Fibroblast of skin of left quadriceps (primary cell): ENCODE data around the gene GFPT2.
"Not testable (repeated sequence)": the region's sequence is repeated elsewhere in the genome, so short reads cannot be mapped to it uniquely, and the experiment has no call there.

Experiments used
- DNase-seq, 2 experiments: peaks; one replicate each; pipeline ENCODE4 v3.0.0-alpha.2; 2013; ENCODE audit warnings: low read depth in 2 of 2

The GFPT2 gene

DNA sequence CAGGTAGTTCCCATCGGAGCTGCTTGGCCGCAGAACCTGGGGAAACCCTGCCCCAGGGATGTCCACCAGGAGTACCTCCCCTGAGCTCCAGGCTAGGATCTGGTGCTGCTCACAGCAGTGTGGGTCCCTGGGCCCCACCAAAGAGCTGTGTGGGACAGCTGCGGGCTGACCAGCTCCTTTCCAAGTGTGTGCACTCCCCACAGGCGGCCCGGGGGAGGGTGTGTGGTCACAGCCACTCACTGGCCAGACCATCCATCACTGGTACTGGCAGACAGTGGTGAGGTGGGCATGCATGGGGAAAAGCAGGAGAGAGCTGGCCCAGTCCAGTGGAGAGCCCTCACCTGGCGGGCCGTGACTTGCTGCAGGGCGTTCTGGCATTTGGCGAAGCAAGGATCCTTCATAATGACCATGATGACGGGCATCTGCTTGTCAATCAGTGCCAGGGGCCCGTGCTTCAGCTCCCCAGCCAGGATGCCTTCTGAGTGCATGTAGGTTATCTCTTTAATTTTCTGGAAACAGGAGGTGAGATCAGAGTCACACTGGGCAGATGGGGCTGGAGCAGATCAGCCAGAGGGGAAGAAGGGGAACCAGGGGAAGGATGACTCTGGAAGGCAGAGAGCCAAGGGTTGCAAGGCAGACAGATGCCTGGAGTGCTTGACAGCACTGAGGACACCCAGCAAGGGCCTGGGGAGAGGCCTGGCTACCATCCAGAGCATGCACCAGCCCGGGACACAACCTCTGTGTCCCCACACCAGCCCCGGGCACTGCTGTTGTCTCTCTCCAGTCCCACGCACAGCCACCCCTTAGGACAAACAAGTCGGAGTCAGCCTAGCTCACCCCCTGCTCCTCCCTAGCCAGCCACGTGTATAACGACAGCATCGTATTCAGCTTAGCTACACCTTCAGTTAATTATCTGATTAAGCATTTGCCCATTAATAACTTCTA lies 48.4 kb downstream of the GFPT2 start:
- no peak for DNase-seq

DNA sequence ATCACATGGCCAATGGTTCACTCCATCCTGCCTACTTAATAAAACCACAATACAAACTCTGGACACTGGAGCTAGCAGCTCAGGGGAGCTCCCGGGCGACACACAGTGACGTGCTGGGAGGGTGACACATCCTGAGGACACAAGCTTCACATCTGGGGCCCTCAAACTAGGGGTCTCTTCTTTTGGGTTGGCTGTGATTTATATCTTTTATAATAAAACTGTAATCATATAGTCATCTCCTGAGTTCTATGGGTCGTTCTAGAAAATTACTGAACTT lies 49.2 kb downstream of the GFPT2 start:
- DNase-seq, result no peak

DNA sequence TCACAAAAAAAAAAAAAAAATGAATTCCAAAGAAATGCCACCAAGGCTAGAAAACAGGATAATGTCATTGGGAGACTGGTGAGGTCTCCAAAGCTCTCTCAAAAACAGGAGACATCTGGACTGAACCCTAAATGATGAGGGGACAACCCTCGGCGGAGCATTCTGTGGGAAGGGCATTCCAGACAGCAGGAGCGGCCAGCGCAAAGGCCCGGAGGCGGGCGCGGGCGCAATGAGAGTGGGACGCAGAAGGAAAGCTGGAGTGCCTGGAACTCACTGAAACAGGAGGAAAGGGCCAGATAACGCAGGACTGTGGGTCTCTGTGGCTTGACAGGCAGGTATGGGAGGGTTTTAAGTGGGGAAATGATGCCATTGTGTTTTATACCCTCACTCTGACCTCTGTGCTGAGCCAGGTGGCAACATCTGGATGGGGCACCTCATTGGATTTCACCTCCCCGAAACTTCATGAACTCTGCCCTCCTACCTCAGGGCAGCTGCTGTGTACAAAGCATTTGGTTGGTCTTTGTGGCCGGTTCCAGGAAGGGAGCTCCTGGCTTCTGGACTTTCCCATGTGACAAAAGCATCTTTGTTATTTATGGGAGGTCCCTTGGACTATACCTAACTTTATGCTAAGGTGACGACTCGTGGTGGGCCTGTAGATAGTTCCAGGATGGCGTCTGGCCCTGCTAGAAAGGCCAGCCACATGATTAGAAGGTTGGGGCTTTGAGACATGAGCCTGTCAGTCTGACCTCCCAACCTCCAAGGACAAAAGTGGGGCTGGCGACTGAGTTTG lies 49.7 kb downstream of the GFPT2 start:
- DNase-seq, result no peak

GRCh38 chr5:180302256-180302655 lies 50.9 kb downstream of the GFPT2 start:
- no peak for DNase-seq

DNA sequence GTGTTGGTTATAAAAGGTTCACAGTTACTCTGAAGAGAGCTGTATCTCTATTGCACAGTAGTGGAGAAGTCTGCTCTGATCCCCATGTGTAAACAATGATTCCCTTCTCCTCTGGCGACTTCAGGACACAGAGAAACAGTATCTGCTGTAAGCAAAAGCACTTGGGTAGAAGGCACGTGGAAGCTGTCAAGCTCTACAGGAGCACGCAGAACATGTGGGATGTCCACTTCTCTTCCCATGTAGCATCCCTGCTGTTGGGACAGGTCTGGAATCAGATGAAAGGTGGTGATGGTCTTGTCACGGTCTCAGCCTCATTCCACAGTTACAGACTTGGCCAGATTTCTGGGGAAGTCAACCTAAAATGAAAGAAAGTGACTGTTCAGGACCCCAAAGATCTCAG lies 51.9 kb downstream of the GFPT2 start:
- no peak for DNase-seq

DNA sequence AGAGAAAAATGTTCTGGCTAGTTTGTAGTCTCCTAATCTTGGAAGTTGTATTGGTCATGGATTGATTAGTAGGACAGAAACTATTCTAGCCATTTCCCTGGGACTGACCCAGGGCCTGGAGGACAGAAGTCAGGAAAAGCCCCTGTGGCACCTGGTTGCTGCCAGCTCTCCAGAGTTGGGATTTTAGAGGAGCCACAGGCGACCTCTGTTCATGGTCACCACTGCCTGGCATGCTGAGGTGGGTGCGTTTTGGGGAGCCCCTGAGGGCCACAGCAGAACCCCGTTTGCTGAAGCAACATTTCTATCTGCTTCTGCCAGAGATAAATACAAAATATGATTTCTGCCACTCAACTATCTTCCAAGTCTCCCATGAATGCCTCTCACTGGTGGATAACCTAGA lies 53.6 kb downstream of the GFPT2 start:
- DNase-seq, result no peak

- DNase-seq, result not testable (repeated sequence)
Observed at GRCh38 chr5:180299014-180299413, 54.1 kb downstream of the GFPT2 start.

- no peak for DNase-seq
Observed at GRCh38 chr5:180297587-180298282, 55.4 kb downstream of the GFPT2 start.

GRCh38 chr5:180296771-180297170 lies 56.4 kb downstream of the GFPT2 start:
- DNase-seq, result no peak

DNA sequence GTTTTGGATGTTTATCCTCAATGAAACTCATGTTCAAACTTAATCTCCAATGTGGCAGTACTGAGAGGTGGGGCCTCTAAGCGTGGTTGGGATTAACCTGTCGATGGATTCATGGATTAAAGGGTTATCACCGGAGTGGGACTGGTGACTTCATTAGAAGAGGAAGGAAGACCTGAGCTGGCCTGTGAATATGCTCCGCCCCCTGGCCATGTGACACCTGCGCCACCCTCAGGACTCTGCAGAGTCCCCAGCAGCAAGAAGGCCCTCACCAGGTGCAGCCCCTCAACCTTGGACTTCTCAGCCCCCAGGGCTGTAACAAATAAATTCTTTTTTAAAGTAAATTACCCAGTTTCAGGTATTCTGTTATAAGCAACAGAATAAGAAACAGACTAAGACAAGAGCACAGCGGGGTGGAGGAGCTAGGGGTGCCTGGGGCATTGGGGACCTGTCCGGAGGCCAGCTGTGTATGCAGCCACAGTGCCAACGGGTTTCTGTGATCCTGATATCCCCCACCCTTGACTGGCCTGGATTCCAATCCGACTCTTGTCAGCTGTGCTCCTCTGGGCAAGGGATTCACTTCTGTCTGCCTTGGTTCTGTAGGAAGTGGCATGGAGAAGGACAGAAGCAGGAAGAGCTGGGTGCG lies 58.1 kb downstream of the GFPT2 start:
- DNase-seq, result no peak

DNA sequence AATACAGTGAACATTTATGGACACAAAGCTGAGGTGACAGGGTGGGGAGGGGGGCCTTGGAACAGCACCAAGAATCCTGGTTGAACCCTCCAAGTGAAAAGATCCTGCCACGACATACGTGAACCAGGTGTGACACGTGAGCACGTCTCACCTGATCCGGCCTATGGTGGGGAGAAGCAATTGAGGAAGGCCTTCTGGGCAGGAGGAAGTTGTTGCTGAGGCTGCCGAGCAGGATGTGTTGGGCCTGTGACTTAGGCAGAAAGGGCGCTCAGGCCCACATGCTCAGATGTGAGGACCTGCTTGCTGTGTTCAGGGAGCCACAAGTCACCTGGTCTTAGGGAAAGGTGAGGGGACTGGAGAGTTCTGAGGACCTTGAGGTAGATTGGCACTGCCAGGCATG lies 58.7 kb downstream of the GFPT2 start:
- DNase-seq, result no peak

DNA sequence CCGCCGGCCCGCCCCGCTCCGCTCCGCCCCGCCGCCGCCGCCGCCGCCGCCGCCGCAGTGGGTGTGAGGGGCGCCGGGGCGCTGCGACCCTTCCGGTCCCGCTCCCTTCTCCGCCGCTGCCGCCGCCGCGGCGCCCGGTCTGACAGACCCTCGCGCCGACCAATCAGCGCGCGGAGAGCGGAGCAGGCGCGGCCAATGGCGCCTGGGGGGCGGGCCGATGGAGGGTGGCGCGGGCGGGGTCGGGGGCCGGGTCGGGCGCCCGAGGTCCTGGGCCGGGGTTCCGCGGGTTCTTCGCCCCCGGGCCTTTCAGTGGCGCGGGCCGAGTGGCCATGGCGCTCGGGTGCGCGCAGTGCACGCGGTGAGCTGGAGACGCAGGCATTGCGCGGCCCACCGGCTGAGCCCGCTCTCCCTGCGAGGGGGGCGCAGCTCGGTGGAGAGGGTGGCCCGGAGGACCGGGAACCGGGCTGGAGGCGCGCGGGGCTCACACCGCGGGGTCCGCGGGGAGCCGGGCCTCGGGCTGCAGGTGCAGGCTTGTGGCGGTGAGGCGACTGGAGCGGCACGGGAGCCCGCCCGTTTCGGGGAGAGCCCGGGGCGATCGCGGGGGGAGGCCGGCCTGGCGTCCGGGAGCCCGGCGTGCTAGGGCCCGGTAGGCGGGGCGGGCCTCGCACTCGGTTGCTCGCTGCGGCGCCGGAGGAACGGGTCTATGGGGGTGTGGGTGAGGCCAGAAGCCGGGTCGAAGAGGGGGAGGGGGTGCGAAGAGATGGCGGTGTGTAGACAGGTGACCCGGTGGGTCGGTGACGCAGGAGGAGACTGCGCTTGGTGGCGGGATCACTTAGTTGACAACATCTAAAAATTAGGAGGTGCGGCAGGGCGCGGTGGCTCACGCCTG lies 60.9 kb downstream of the GFPT2 start, which contains the start of gene MAPK9:
MAPK9 (minus strand) TSS at position 141 of the 889 bp plus-strand sequence. CDS start 11,522 bp downstream, outside the sequence.
- DNase-seq, result peak; percentile 43 to 52

DNA sequence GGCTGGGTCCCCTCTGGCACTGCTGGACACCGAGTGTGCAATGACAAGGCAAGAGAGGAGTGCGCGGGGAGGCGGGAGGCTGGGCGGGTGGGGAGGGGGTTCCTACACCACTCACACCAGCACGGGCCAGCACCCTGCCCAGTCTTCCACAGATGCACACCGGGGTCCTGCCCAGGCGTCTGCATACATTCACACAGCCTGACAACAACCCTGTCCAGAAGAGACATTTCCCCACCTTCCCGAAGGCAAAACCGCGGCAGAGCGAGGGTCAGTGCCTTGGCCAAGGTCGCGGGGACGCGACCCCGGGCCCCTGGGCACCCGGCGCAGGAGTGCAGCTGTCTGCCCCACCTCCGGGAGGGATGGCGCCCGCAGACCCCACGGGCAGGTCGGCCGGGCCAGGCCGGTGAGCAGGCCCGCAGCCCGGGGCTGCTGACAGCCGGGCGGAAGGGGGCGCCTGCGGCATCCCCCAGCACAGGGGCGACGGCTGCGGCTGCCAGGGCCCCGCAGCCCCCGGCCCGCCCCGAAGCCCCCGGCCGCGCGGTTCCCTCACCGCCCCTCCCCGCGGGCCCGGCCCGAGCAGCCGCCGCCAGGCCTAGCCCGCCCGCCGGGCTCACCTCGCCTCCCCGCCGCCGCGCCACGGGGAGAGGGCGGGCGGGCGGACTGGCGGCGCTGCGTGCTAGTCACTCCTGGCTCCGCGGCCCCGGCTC lies 61.7 kb downstream of the GFPT2 start:
- no peak for DNase-seq

DNA sequence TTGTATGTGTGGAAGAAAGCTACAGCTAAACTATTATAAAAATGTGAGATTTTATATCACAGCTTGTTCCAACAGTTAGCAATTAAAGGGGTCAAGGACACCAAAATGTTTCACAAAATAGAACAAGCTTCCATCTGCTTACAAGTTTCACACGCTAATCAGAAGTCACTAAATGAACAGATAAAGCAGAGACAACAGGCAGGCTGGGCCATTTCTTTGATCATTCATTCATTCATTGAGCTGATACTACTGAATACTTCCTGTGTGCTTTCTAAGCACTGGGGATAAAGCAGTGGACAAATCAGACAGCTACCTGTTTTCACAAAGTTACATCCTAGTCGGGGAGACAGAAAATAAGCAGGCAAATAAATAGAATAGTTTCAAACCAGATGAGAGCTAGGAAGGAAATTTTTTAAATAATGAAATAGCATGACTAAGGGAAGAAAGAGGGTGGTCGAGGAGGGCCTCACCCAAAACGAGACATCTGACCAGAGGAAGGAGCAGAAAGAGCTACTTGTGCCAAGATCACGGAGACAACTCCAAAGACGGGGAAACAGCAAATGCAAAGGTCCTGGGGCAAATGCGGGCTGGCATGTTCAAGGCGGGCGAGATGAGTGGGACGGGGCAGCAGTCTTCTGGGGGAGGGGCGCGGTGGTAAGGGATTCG lies 62.4 kb downstream of the GFPT2 start:
- no peak for DNase-seq

DNA sequence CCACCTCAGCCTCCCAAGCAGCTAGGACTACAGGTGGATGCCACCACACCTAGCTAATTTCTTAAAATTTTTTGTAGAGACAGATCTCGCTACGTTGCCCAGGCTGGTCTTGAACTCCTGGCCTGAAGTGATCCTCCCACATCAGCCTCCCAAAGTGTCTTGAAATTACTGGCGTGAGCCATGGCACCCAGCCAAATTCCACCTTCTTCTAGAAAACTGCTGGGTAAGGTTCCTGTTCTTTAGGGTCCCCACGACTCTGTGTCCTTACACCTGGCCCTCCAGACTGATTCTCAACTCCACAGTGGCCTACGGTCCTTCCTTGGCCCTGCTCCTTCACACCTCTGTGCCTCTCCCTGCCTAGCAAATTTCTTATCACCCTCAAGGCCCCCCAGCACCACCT lies 63.2 kb downstream of the GFPT2 start:
- no peak for DNase-seq

DNA sequence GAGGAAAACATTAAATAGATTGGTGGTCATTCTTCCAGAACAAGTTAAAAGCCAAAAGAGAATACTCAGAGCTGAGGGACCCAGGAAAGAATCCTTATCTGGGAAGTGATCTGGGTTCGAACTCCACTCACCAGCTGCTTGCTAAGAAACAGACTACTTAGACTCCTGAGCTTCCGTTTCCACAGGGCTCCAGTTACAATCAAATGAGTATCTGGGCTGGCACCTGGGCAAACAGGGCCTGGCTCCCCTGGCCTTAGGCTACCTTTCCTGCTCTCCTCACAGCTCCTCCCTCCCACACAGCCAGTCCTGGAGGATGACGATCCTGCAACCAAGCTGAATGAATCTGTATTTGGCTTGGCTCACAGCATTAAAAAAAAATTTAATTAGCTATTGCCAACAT lies 63.7 kb downstream of the GFPT2 start:
- no peak for DNase-seq

GRCh38 chr5:180287868-180288267 lies 65.3 kb downstream of the GFPT2 start:
- DNase-seq, result no peak

DNA sequence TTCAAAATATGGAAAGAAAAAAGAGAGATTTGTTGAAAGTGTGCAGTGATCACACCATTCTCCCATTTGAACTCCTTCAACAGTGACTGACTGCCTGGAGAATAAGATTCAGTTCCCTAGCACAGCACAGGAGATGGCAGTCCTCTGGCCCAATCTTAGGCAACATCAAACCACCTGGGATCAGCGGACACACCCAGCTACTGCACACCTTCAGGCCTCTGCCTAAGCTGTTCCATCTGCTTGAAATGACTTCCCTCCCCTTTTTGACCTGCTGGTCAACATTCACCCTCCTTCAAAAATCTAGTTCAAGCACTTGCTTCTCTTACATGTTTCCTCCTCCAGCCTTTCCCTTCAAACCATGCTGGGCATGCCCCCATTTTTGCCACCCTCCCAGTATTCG lies 65.7 kb downstream of the GFPT2 start:
- DNase-seq, result no peak

- no peak for DNase-seq
Observed at GRCh38 chr5:180284149-180284548, 69.0 kb downstream of the GFPT2 start.
